Gastrocnemius medialis (tissue), 4 donors: ENCODE measurements around the gene GABBR2. TPM values are rescaled to one million over a fixed set of nuclear protein-coding genes. Genes with fewer than 3 reads are reported as not detected.

Source experiments
- ATAC-seq, 2 donors: fragments of 150-250 bp; one replicate each; pipeline ENCODE4 v1.9.1; 2016
- DNase-seq, 2 donors: peaks; one replicate each; pipeline ENCODE4 v3.0.0-alpha.2; 2019
- H3K27ac ChIP-seq, 4 donors: fragments of 200-600 bp; sonication (generic); 1 replicate in 1 of 4; 2 replicates in 3 of 4; pipeline ENCODE4 v1.5.1; 2016 to 2018; ENCODE audit warnings: mild to moderate bottlenecking in 2 of 4, moderate library complexity in 1 of 4
- H3K27me3 ChIP-seq, 3 donors: fragments of 200-600 bp; sonication (generic) in 2 of 3; 1 replicate in 1 of 3; 2 replicates in 2 of 3; pipeline versions ENCODE4 v1.5.1 to v1.6.0; 2016 to 2019; ENCODE audit warnings: mild to moderate bottlenecking in 1 of 3, moderate library complexity in 1 of 3
- H3K36me3 ChIP-seq, 2 donors: fragments of 200-600 bp; sonication (generic) in 1 of 2; one replicate each; pipeline ENCODE4 v1.5.1; 2017 to 2018
- H3K4me1 ChIP-seq, 2 donors: fragments of 200-600 bp; sonication (generic) in 1 of 2; one replicate each; pipeline ENCODE4 v1.5.1; 2016 to 2017; ENCODE audit warnings: mild to moderate bottlenecking in 2 of 2
- H3K4me3 ChIP-seq, 4 donors: fragments of 200-600 bp; sonication (generic) in 3 of 4; 1 replicate in 1 of 4; 2 replicates in 3 of 4; pipeline ENCODE4 v1.5.1; 2016 to 2019; ENCODE audit warnings: mild to moderate bottlenecking in 2 of 4
- H3K9me3 ChIP-seq, 3 donors: fragments of 200-600 bp; sonication (generic) in 2 of 3; 1 replicate in 1 of 3; 2 replicates in 2 of 3; pipeline ENCODE4 v1.5.1; 2016 to 2019
- POLR2A ChIP-seq, 2 donors: fragments of 450-650 bp; IDR thresholded peaks; one replicate each; pipeline ENCODE4 v1.6.1; 2017; ENCODE audit warnings: antibody characterized with exemption in 2 of 2, mild to moderate bottlenecking in 2 of 2, moderate library complexity in 2 of 2
- in situ Hi-C, 4 donors: fragments of 200-750 bp; cut with MboI; loops; one replicate each; pipeline versions ENCODE4 v1.15.0 to v1.8.0; 2017; ENCODE audit warnings: low sequenced_read_pairs in 4 of 4
- intact Hi-C: fragments of 100-400 bp; cut with DNase I; formaldehyde crosslinking; loops from one replicate; pipeline ENCODE4 v1.15.1; 2023; ENCODE audit warnings: low total_unique reads
- total RNA-seq, 4 donors: library from RNA; depleted of rRNA; stranded (reverse); fragments of >200 nt; gene quantifications; one replicate each; pipeline versions ENCODE4 v1.1.0 to v1.2.3, GENCODE V29; 2016
- TF ChIP-seq, protein P1 (sequence below), 5 experiments: fragments of 450-650 bp in 3 of 5; fragments of 200-600 bp in 2 of 5; sonication (generic) in 2 of 5; IDR thresholded peaks in 4 of 5; conservative IDR thresholded peaks in 1 of 5; 1 replicate in 4 of 5; 2 replicates in 1 of 5; pipeline ENCODE4 v1.5.1; 2016 to 2019; ENCODE audit warnings: antibody characterized with exemption in 5 of 5, mild to moderate bottlenecking in 3 of 5, moderate library complexity in 3 of 5

The GABBR2 gene
- total RNA-seq, 4 donors from 2014 or later: 0.46 to 0.80 TPM; not detected in 2

DNA sequence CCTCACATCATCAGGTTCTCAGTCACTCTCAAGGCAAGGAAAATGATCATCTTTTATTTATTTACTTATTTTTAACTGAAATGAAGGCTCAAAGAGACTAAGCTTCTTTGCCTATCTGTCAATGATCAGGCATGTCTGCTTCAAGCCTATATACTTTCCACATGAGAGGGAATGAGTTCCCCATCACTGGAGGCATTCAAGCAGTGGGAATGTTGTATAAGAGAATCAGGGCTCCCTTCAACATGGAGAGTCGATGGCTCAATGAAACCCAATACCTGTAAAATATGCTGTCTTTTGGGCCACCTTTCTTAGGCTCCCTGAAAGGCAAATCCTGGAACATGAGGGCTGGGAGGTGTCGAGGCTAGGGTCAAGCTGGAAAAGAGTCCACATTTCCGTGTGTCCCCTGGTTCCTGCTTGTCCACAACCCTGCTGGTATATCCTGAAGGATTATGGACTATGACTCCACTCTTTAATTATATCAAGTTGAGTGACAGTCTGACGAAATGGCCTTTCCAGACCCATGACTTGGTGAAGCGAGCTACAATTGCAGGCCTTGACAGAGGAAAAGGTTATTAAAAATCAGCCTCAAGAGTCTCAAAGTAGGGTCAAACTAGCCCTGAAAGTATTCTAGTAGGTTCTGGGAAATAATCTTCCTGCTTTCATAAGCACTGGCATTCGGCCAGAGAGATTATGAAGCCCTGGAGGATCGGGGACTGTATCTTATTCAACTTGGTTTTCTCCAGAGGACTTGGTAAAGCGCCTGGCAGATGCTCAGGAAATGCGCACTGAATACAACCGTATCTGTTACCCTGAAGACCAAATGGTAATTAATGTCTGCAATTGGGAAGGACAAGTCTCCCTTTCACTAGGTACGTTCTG is 307.4 kb downstream of the GABBR2 start:
- H3K4me1 ChIP-seq: no peaks in the 10 kb centered on the region
- no peak overlapping the region for H3K4me3 ChIP-seq
- ATAC-seq (peak in 1 of 2 donors; percentile 39), DNase-seq (no peak)
- peak overlapping the region in 1 of 4 donors; percentile 31 for H3K27ac ChIP-seq
- no peaks in the 10 kb centered on the region for H3K36me3 ChIP-seq
- no peaks in the 10 kb centered on the region for H3K9me3 ChIP-seq
- TF ChIP-seq POLR2A (IDR thresholded peaks at IDR 0.05): no peak
- TF ChIP-seq, protein P1, sequence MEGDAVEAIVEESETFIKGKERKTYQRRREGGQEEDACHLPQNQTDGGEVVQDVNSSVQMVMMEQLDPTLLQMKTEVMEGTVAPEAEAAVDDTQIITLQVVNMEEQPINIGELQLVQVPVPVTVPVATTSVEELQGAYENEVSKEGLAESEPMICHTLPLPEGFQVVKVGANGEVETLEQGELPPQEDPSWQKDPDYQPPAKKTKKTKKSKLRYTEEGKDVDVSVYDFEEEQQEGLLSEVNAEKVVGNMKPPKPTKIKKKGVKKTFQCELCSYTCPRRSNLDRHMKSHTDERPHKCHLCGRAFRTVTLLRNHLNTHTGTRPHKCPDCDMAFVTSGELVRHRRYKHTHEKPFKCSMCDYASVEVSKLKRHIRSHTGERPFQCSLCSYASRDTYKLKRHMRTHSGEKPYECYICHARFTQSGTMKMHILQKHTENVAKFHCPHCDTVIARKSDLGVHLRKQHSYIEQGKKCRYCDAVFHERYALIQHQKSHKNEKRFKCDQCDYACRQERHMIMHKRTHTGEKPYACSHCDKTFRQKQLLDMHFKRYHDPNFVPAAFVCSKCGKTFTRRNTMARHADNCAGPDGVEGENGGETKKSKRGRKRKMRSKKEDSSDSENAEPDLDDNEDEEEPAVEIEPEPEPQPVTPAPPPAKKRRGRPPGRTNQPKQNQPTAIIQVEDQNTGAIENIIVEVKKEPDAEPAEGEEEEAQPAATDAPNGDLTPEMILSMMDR (IDR thresholded peaks at IDR 0.05 in 4 of 5, conservative IDR thresholded peaks at IDR 0.05 in 1 of 5): no peak
- no peaks in the 10 kb centered on the region for H3K27me3 ChIP-seq
- intact Hi-C loops: no loop called here
- in situ Hi-C loops: no loop called here

DNA sequence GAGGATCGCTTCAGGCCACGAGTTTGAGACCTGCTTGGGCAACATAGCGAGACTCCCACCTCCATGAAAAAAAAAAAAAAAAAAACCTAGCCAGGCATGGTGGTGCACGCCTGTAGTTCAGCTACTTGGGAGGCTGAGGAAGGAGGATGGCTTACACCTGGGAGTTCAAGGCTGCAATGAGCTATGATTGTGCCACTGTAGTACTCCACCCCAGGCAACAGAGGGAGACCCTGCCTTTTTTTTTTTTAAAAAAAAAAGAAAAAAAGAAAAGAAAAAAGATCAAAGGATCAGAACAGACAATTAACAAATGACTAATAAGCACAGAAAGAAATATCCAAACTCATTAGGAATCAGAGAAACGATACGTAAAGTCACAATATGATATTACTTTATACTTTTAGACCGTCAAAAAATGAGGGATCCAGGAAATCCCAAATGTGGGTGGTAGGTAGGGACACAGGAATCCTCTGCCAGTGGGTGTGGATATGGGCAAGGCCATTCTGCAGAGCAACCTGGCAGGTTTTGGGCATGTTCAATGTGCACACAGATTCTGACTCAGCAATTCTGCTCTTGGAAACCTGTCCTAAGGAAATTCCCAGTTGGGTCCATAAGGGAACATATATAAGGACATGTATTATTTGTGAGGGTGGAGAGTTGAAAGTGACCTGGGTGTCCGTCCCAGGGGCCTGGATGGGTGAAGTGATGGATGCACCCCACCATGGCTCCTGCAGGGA is 308.6 kb downstream of the GABBR2 start:
- intact Hi-C loops: no loop called here
- H3K9me3 ChIP-seq: no peaks in the 10 kb centered on the region
- TF ChIP-seq, protein P1 (IDR thresholded peaks at IDR 0.05 in 4 of 5, conservative IDR thresholded peaks at IDR 0.05 in 1 of 5): no peak
- TF ChIP-seq POLR2A (IDR thresholded peaks at IDR 0.05): no peak
- H3K4me3 ChIP-seq: no peak overlapping the region
- no peaks in the 10 kb centered on the region for H3K36me3 ChIP-seq
- no peak for DNase-seq
- no peaks in the 10 kb centered on the region for H3K4me1 ChIP-seq
- in situ Hi-C loops: no loop called here
- ATAC-seq: no peak
- H3K27me3 ChIP-seq: peaks cover 0 to 3% (median 0%) of the 10 kb centered on the region in 3 donors
- no peak overlapping the region for H3K27ac ChIP-seq

DNA sequence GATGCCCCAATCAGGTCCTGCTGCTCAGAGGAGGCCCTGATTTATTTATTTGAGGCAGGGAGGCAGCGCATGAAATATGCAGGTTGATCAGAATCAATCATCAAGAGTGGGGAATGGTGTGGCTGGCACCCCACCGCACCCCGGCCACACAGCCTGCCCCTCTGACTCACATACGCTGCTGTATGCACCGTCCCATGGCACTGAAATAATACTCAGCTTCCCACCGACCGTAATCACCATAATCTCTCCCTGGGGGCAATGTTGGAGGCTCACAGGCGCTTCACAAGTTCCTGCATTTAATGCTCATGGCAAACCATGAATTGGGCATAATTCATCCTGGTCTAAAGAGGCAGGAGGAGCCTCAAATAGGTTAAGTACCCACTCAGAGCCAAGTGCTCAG is 312.1 kb downstream of the GABBR2 start:
- no peaks in the 10 kb centered on the region for H3K4me1 ChIP-seq
- H3K27ac ChIP-seq: no peak overlapping the region
- H3K27me3 ChIP-seq: peaks cover 0 to 3% (median 0%) of the 10 kb centered on the region in 3 donors
- H3K9me3 ChIP-seq: no peaks in the 10 kb centered on the region
- ATAC-seq (no peak), DNase-seq (no peak)
- H3K4me3 ChIP-seq: no peak overlapping the region
- intact Hi-C loops: no loop called here
- TF ChIP-seq, protein P1 (IDR thresholded peaks at IDR 0.05 in 4 of 5, conservative IDR thresholded peaks at IDR 0.05 in 1 of 5): no peak
- no peak for TF ChIP-seq POLR2A (IDR thresholded peaks at IDR 0.05)
- in situ Hi-C loops: no loop called here
- no peaks in the 10 kb centered on the region for H3K36me3 ChIP-seq

DNA sequence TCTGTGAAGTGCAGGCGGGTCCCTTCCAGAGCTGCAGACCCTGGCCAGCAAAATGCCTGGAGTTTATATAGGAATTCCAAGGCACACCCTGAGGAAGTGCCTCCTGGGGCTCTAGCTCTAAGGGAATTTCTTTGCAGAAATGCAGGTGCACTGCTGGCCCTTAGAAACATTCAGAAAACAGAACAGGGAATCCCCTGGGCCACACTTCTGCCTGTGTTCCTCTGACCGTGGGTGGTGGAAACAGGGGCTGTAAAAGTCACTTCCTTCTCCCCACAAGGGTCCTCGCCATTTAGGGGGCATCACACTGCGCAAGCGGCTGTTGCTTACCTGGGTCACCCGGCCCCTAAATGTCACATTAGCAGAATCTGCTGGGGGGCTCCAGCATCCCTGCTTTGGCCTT is 312.5 kb downstream of the GABBR2 start:
- H3K4me1 ChIP-seq: no peaks in the 10 kb centered on the region
- TF ChIP-seq POLR2A (IDR thresholded peaks at IDR 0.05): no peak
- TF ChIP-seq, protein P1 (IDR thresholded peaks at IDR 0.05 in 4 of 5, conservative IDR thresholded peaks at IDR 0.05 in 1 of 5): no peak
- no peak overlapping the region for H3K4me3 ChIP-seq
- no peak for ATAC-seq
- in situ Hi-C loops (no loop called here), intact Hi-C loops (no loop called here)
- no peaks in the 10 kb centered on the region for H3K36me3 ChIP-seq
- no peak overlapping the region for H3K27ac ChIP-seq
- no peaks in the 10 kb centered on the region for H3K9me3 ChIP-seq
- H3K27me3 ChIP-seq: peaks cover 0 to 3% (median 0%) of the 10 kb centered on the region in 3 donors
- no peak for DNase-seq
